Measurements from ENCODE around the gene AGPS.
"Not testable (repeated sequence)": the region's sequence is repeated elsewhere in the genome, so short reads cannot be mapped to it uniquely, and the experiment has no call there.

AGPS gene

GRCh38 chr2:177385151-177385550 is 7.4 kb upstream of the AGPS start:
- DNase-seq (ENCODE audit: low spot score), result no peak

- no peak for DNase-seq (ENCODE audit: low spot score)
These were observed 676 bp upstream of the AGPS start for GRCh38 chr2:177391822-177392372.

- no peak for DNase-seq (ENCODE audit: low spot score)
These were observed 706 bp downstream of the AGPS start for GRCh38 chr2:177393203-177393755.

GRCh38 chr2:177393824-177394593 is 1.4 kb downstream of the AGPS start:
- DNase-seq (ENCODE audit: low spot score), result no peak

- no peak for DNase-seq (ENCODE audit: low spot score)
These were observed 2.0 kb downstream of the AGPS start for GRCh38 chr2:177394594-177394973.

- no peak for DNase-seq (ENCODE audit: low spot score)
These were observed 2.9 kb downstream of the AGPS start for GRCh38 chr2:177395351-177396065.

GRCh38 chr2:177396703-177397460 is 4.3 kb downstream of the AGPS start:
- no peak for DNase-seq (ENCODE audit: low spot score)

- DNase-seq (ENCODE audit: low spot score), result no peak
These were observed 5.1 kb downstream of the AGPS start for GRCh38 chr2:177397481-177398289.

- no peak for DNase-seq (ENCODE audit: low spot score)
These were observed 5.7 kb downstream of the AGPS start for GRCh38 chr2:177398290-177398683.

GRCh38 chr2:177398791-177399190 is 6.2 kb downstream of the AGPS start:
- no peak for DNase-seq (ENCODE audit: low spot score)

- DNase-seq (ENCODE audit: low spot score), result no peak
These were observed 6.8 kb downstream of the AGPS start for GRCh38 chr2:177399376-177399775.

GRCh38 chr2:177400337-177400923 is 7.9 kb downstream of the AGPS start:
- DNase-seq (ENCODE audit: low spot score), result no peak

- DNase-seq (ENCODE audit: low spot score), result no peak
These were observed 9.5 kb downstream of the AGPS start for GRCh38 chr2:177402096-177402495.

GRCh38 chr2:177403838-177404237 is 11.3 kb downstream of the AGPS start:
- DNase-seq (ENCODE audit: low spot score), result no peak

- no peak for DNase-seq (ENCODE audit: low spot score)
These were observed 11.7 kb downstream of the AGPS start for GRCh38 chr2:177404243-177404642.

- DNase-seq (ENCODE audit: low spot score), result no peak
These were observed 12.6 kb downstream of the AGPS start for GRCh38 chr2:177405029-177405692.

- DNase-seq (ENCODE audit: low spot score), result no peak
These were observed 13.6 kb downstream of the AGPS start for GRCh38 chr2:177406182-177406581.

- DNase-seq (ENCODE audit: low spot score), result no peak
These were observed 14.5 kb downstream of the AGPS start for GRCh38 chr2:177407031-177407430.

- DNase-seq (ENCODE audit: low spot score), result not testable (repeated sequence)
These were observed 18.1 kb downstream of the AGPS start for GRCh38 chr2:177410629-177411028.

- no peak for DNase-seq (ENCODE audit: low spot score)
These were observed 21.1 kb downstream of the AGPS start for GRCh38 chr2:177413703-177414102.
